Measurements from ENCODE around the gene CAMK2N2. TPM values are rescaled to one million over a fixed set of nuclear protein-coding genes. Genes with fewer than 3 reads are reported as not detected.

The CAMK2N2 gene
- total RNA-seq, 1 experiment from 2014 or later = 3.3 TPM

GRCh38 chr3:184234224-184234623, 27.1 kb downstream of the CAMK2N2 start:
- Mint-ChIP-seq H3K9me3 (ENCODE audit: low read depth, unreplicated experiment) (no peaks in the 10 kb centered on the region), H3K27ac (ENCODE audit: unreplicated experiment) (no peak overlapping the region), H3K36me3 (ENCODE audit: insufficient read depth, unreplicated experiment) (peaks cover 8% of the 10 kb centered on the region), H3K27me3 (ENCODE audit: unreplicated experiment) (peaks cover 57% of the 10 kb centered on the region), H3K4me1 (ENCODE audit: low read depth, unreplicated experiment) (peaks cover 11% of the 10 kb centered on the region), H3K4me3 (ENCODE audit: low read depth, unreplicated experiment) (no peak overlapping the region)
- TF ChIP-seq, protein P1, sequence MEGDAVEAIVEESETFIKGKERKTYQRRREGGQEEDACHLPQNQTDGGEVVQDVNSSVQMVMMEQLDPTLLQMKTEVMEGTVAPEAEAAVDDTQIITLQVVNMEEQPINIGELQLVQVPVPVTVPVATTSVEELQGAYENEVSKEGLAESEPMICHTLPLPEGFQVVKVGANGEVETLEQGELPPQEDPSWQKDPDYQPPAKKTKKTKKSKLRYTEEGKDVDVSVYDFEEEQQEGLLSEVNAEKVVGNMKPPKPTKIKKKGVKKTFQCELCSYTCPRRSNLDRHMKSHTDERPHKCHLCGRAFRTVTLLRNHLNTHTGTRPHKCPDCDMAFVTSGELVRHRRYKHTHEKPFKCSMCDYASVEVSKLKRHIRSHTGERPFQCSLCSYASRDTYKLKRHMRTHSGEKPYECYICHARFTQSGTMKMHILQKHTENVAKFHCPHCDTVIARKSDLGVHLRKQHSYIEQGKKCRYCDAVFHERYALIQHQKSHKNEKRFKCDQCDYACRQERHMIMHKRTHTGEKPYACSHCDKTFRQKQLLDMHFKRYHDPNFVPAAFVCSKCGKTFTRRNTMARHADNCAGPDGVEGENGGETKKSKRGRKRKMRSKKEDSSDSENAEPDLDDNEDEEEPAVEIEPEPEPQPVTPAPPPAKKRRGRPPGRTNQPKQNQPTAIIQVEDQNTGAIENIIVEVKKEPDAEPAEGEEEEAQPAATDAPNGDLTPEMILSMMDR (IDR thresholded peaks at IDR 0.05; ENCODE audit: unreplicated experiment) = peak; percentile 67
- DNase-seq = peak; percentile 98
- CTCF ChIA-PET = interaction anchor here (0.6 to 0.7 kb wide), 2 partner anchors 29 to 89 kb away, joined by 3 to 5 read pairs; no protein-coding TSS in a partner anchor
- intact Hi-C loops (cut with micrococcal nuclease; ENCODE audit: unreplicated experiment) = loop anchor here (2.0 kb wide), 1 partner anchor 47 kb away; the partner anchor contains the start of gene ABCF3
- no TSS peak for BruUV-seq (replicated peaks)

- TF ChIP-seq, protein P1 (IDR thresholded peaks at IDR 0.05; ENCODE audit: unreplicated experiment) = no peak
- intact Hi-C loops (cut with micrococcal nuclease; ENCODE audit: unreplicated experiment) = no loop called here
- peaks cover 11% of the 10 kb centered on the region for H3K4me1 Mint-ChIP-seq (ENCODE audit: low read depth, unreplicated experiment)
- DNase-seq = no peak
- peaks cover 8% of the 10 kb centered on the region for H3K36me3 Mint-ChIP-seq (ENCODE audit: insufficient read depth, unreplicated experiment)
- no peaks in the 10 kb centered on the region for H3K9me3 Mint-ChIP-seq (ENCODE audit: low read depth, unreplicated experiment)
- peaks cover 57% of the 10 kb centered on the region for H3K27me3 Mint-ChIP-seq (ENCODE audit: unreplicated experiment)
- CTCF ChIA-PET = interaction anchor here (0.5 to 0.7 kb wide), 3 partner anchors 30 to 1579 kb away, joined by 3 to 5 read pairs (median 4); no protein-coding TSS in a partner anchor
- H3K27ac Mint-ChIP-seq (ENCODE audit: unreplicated experiment) = no peak overlapping the region
- H3K4me3 Mint-ChIP-seq (ENCODE audit: low read depth, unreplicated experiment) = no peak overlapping the region
- BruUV-seq (replicated peaks) = no TSS peak
These were observed 28.1 kb downstream of the CAMK2N2 start for GRCh38 chr3:184233127-184233843.

DNA sequence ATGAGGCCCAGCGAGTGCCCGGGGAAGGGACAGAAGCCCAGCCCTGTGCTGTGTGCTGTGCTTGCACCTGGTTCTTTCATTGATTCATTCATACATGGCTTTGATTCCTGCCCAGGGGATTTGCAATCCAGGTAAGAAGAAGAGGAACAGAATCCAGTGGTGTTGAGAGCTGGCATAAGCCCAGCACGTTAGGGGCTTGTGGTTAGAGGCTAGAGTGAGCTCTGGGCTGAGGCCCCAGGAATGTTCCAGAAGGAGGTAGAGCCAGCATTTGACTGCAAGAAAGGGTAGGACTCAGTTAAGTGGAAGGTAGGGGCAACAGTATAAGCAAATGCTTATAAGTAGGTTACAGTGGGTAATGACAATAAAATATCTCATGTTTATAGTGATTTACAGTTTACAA, 29.7 kb downstream of the CAMK2N2 start:
- Mint-ChIP-seq H3K27ac (ENCODE audit: unreplicated experiment) (no peak overlapping the region), H3K36me3 (ENCODE audit: insufficient read depth, unreplicated experiment) (peaks cover 8% of the 10 kb centered on the region), H3K4me1 (ENCODE audit: low read depth, unreplicated experiment) (peaks cover 11% of the 10 kb centered on the region), H3K9me3 (ENCODE audit: low read depth, unreplicated experiment) (no peaks in the 10 kb centered on the region), H3K4me3 (ENCODE audit: low read depth, unreplicated experiment) (peak overlapping the region; percentile 8), H3K27me3 (ENCODE audit: unreplicated experiment) (peaks cover 57% of the 10 kb centered on the region)
- DNase-seq = no peak
- TF ChIP-seq, protein P1 (IDR thresholded peaks at IDR 0.05; ENCODE audit: unreplicated experiment) = no peak
- intact Hi-C loops (cut with micrococcal nuclease; ENCODE audit: unreplicated experiment) = no loop called here
- BruUV-seq (replicated peaks) = no TSS peak
- CTCF ChIA-PET = no interaction called here

DNA sequence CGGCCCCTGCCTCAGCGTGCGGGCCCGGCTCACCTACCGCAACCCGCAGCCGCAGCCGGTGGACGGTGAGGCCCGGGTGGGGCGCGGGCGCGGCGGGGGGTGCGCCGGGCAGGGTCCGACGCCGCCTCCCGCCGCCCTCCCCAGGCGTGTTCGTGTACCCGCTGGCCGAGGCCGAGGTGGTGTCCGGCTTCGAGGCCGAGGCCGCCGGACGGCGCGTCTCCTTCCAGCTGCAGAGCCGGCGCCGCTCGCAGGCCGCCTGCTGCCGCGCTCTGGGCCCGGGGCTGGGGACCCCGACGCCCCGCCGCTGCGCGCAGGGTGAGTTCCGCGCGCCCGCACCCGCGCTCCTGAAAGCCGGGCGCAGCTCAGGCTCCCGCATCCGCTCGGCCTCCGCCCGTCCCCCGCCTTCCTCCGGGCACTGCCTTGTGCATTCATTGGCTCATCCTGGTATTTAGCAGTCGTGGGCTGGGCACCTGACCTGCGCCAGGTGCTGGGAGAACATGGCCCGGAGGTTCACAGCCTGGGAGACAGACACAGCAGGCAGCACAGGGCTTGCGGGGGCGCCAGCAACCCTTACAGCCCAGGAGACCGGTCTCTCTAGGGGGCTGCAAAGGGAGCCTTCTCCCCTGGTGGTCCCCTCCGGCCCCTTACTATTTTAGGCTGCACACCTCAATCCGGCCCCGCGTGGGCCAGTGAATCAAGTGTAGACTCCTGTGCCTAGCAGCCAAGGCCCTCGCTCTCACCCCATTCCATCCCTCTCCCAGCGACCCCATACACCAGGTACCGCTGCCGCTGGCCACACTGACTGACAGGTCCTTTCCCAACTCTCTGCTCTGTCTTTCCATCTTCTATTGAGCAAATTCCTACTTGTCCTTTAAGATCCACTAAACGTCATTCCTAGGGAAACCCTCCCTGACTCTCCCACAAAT, 30.5 kb downstream of the CAMK2N2 start:
- CTCF ChIA-PET = interaction anchor here (0.6 to 1.5 kb wide), 2 partner anchors 9 to 61 kb away, joined by 3 to 7 read pairs; no protein-coding TSS in a partner anchor
- peak overlapping the region; percentile 8 for H3K4me3 Mint-ChIP-seq (ENCODE audit: low read depth, unreplicated experiment)
- peaks cover 65% of the 10 kb centered on the region for H3K27me3 Mint-ChIP-seq (ENCODE audit: unreplicated experiment)
- no TSS peak for BruUV-seq (replicated peaks)
- peaks cover 8% of the 10 kb centered on the region for H3K36me3 Mint-ChIP-seq (ENCODE audit: insufficient read depth, unreplicated experiment)
- no peaks in the 10 kb centered on the region for H3K9me3 Mint-ChIP-seq (ENCODE audit: low read depth, unreplicated experiment)
- DNase-seq = peak; percentile 45
- no peak overlapping the region for H3K27ac Mint-ChIP-seq (ENCODE audit: unreplicated experiment)
- H3K4me1 Mint-ChIP-seq (ENCODE audit: low read depth, unreplicated experiment) = peaks cover 11% of the 10 kb centered on the region
- TF ChIP-seq, protein P1 (IDR thresholded peaks at IDR 0.05; ENCODE audit: unreplicated experiment) = no peak
- intact Hi-C loops (cut with micrococcal nuclease; ENCODE audit: unreplicated experiment) = no loop called here
